Hematopoietic multipotent progenitor cell treated with erythropoietin and hydrocortisone succinate and interleukin-3 and kit ligand, for 8 days (in vitro differentiated cells): ENCODE measurements around the gene STIP1.

Experiments used
- DNase-seq: peaks from one replicate; pipeline ENCODE4 v3.0.0-alpha.2; 2015

The STIP1 gene

GRCh38 chr11:64224891-64225607 is 39.1 kb downstream of the STIP1 start:
- DNase-seq = peak; percentile 6

GRCh38 chr11:64225608-64226506 is 39.9 kb downstream of the STIP1 start, which contains the start of the genes NUDT22 and TRPT1:
NUDT22 (plus strand) TSS chr11:64226274; CDS start chr11:64226653, 379 bp downstream.
TRPT1 (minus strand) TSS chr11:64226186; CDS start chr11:64225860, 326 bp downstream.
- DNase-seq = peak; percentile 87

- DNase-seq = peak; percentile 79
Observed at GRCh38 chr11:64226507-64227051, 40.6 kb downstream of the STIP1 start.

GRCh38 chr11:64227405-64227956 is 41.5 kb downstream of the STIP1 start:
- DNase-seq = no peak

- DNase-seq = peak; percentile 3
Observed at GRCh38 chr11:64229090-64229743, 43.2 kb downstream of the STIP1 start.

- DNase-seq = no peak
Observed at GRCh38 chr11:64229744-64230170, 43.8 kb downstream of the STIP1 start.

- peak; percentile 95 for DNase-seq
Observed at GRCh38 chr11:64230171-64230984, 44.4 kb downstream of the STIP1 start, which contains the start of gene DNAJC4. DNAJC4 (plus strand) TSS chr11:64230548; CDS start chr11:64230855, 307 bp downstream.

- peak; percentile 14 for DNase-seq
Observed at GRCh38 chr11:64230985-64231365, 45.0 kb downstream of the STIP1 start.

GRCh38 chr11:64231546-64231945 is 45.6 kb downstream of the STIP1 start:
- DNase-seq = peak; percentile 55

GRCh38 chr11:64232182-64232966 is 46.4 kb downstream of the STIP1 start:
- DNase-seq = no peak

- no peak for DNase-seq
Observed at GRCh38 chr11:64232967-64233315, 47.0 kb downstream of the STIP1 start.

- DNase-seq = peak; percentile 58
Observed at GRCh38 chr11:64233913-64234586, 48.1 kb downstream of the STIP1 start, which contains the start of gene VEGFB. VEGFB (plus strand) TSS chr11:64234584; CDS start chr11:64234834, 250 bp downstream.

- DNase-seq = peak; percentile 54
Observed at GRCh38 chr11:64234647-64235379, 48.8 kb downstream of the STIP1 start.

- no peak for DNase-seq
Observed at GRCh38 chr11:64235437-64236161, 49.6 kb downstream of the STIP1 start.

GRCh38 chr11:64237484-64237951 is 51.5 kb downstream of the STIP1 start:
- DNase-seq = no peak

- DNase-seq = no peak
Observed at GRCh38 chr11:64238076-64238475, 52.1 kb downstream of the STIP1 start.

GRCh38 chr11:64238999-64239398 is 53.0 kb downstream of the STIP1 start:
- no peak for DNase-seq

GRCh38 chr11:64239662-64240434 is 53.9 kb downstream of the STIP1 start:
- no peak for DNase-seq
